ENCODE measurements around the gene SESTD1. TPM values are rescaled to one million over a fixed set of nuclear protein-coding genes. Genes with fewer than 3 reads are reported as not detected.

Gene SESTD1
- total RNA-seq, 1 donor from 2014 or later: 17.9 TPM

- no peak for DNase-seq (ENCODE audit: low read depth)
- Histone ChIP-seq H3K36me3 (ENCODE audit: control insufficient read depth, insufficient read depth, low read length) (no peaks in the 10 kb centered on the region), H3K27me3 (ENCODE audit: control insufficient read depth, insufficient read depth, low read length) (no peaks in the 10 kb centered on the region), H3K4me3 (ENCODE audit: low read depth, low read length) (no peak overlapping the region)
- TF ChIP-seq, protein P1, sequence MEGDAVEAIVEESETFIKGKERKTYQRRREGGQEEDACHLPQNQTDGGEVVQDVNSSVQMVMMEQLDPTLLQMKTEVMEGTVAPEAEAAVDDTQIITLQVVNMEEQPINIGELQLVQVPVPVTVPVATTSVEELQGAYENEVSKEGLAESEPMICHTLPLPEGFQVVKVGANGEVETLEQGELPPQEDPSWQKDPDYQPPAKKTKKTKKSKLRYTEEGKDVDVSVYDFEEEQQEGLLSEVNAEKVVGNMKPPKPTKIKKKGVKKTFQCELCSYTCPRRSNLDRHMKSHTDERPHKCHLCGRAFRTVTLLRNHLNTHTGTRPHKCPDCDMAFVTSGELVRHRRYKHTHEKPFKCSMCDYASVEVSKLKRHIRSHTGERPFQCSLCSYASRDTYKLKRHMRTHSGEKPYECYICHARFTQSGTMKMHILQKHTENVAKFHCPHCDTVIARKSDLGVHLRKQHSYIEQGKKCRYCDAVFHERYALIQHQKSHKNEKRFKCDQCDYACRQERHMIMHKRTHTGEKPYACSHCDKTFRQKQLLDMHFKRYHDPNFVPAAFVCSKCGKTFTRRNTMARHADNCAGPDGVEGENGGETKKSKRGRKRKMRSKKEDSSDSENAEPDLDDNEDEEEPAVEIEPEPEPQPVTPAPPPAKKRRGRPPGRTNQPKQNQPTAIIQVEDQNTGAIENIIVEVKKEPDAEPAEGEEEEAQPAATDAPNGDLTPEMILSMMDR (IDR thresholded peaks at IDR 0.05; ENCODE audit: insufficient read depth, low read length, poor library complexity, severe bottlenecking): no peak
Measured at GRCh38 chr2:179180242-179180641, 84.4 kb downstream of the SESTD1 start.

DNA sequence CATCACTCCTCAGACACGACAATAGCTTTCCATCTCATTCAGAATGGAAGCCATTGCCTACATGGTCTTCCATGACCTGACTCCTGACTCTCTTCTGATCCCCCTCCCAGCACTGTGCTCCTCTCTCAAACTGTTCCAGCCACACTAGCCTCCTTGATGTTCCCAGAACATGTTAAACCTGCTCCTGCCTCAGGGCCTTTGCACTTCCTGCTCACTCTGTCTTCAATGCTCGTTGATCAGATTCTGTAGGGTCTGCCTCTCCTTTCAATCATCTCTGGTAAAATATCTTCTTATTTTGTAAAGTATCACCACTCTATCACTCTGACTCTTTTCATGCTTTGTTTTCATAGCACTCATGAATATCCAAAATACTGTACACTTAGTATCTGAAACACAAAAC lies 84.9 kb downstream of the SESTD1 start:
- TF ChIP-seq, protein P1 (IDR thresholded peaks at IDR 0.05; ENCODE audit: insufficient read depth, low read length, poor library complexity, severe bottlenecking): no peak
- no peak for DNase-seq (ENCODE audit: low read depth)
- Histone ChIP-seq H3K36me3 (ENCODE audit: control insufficient read depth, insufficient read depth, low read length) (no peaks in the 10 kb centered on the region), H3K4me3 (ENCODE audit: low read depth, low read length) (no peak overlapping the region), H3K27me3 (ENCODE audit: control insufficient read depth, insufficient read depth, low read length) (no peaks in the 10 kb centered on the region)

GRCh38 chr2:179177694-179178093 lies 86.9 kb downstream of the SESTD1 start:
- H3K27me3 ChIP-seq (ENCODE audit: control insufficient read depth, insufficient read depth, low read length): no peaks in the 10 kb centered on the region
- H3K4me3 ChIP-seq (ENCODE audit: low read depth, low read length): no peak overlapping the region
- TF ChIP-seq, protein P1 (IDR thresholded peaks at IDR 0.05; ENCODE audit: insufficient read depth, low read length, poor library complexity, severe bottlenecking): no peak
- H3K36me3 ChIP-seq (ENCODE audit: control insufficient read depth, insufficient read depth, low read length): no peaks in the 10 kb centered on the region
- DNase-seq (ENCODE audit: low read depth): no peak

GRCh38 chr2:179174240-179174639 lies 90.4 kb downstream of the SESTD1 start:
- no peaks in the 10 kb centered on the region for H3K27me3 ChIP-seq (ENCODE audit: control insufficient read depth, insufficient read depth, low read length)
- TF ChIP-seq, protein P1 (IDR thresholded peaks at IDR 0.05; ENCODE audit: insufficient read depth, low read length, poor library complexity, severe bottlenecking): no peak
- DNase-seq (ENCODE audit: low read depth): no peak
- no peaks in the 10 kb centered on the region for H3K36me3 ChIP-seq (ENCODE audit: control insufficient read depth, insufficient read depth, low read length)
- H3K4me3 ChIP-seq (ENCODE audit: low read depth, low read length): no peak overlapping the region

- no peaks in the 10 kb centered on the region for H3K27me3 ChIP-seq (ENCODE audit: control insufficient read depth, insufficient read depth, low read length)
- TF ChIP-seq, protein P1 (IDR thresholded peaks at IDR 0.05; ENCODE audit: insufficient read depth, low read length, poor library complexity, severe bottlenecking): no peak
Measured at GRCh38 chr2:179172894-179173293, 91.7 kb downstream of the SESTD1 start.

DNA sequence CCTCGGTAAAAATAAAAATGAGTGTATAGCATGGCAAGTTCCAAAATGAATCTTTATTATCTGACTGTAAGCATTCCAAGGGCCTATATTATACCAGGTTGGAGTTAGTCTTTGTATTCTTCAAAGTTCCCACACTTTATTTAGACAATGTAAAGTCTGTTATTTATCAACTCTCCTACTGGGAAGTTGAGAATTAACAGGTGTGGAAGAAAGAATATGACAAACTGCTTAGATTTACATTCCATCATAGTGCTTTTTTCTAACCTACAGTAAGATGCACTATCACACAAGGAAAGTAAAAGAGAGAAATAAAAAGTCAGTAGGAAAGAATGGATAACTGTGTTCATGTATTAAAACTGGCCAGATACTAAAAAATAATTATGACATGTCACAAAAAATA lies 93.3 kb downstream of the SESTD1 start:
- Histone ChIP-seq H3K4me3 (ENCODE audit: low read depth, low read length) (no peak overlapping the region), H3K36me3 (ENCODE audit: control insufficient read depth, insufficient read depth, low read length) (no peaks in the 10 kb centered on the region), H3K27me3 (ENCODE audit: control insufficient read depth, insufficient read depth, low read length) (no peaks in the 10 kb centered on the region)
- DNase-seq (ENCODE audit: low read depth): no peak
- TF ChIP-seq, protein P1 (IDR thresholded peaks at IDR 0.05; ENCODE audit: insufficient read depth, low read length, poor library complexity, severe bottlenecking): no peak

More at GRCh38 chr2:179172894-179173293, 91.7 kb downstream of the SESTD1 start:
- Histone ChIP-seq H3K4me3 (ENCODE audit: low read depth, low read length) (no peak overlapping the region), H3K36me3 (ENCODE audit: control insufficient read depth, insufficient read depth, low read length) (no peaks in the 10 kb centered on the region)
- no peak for DNase-seq (ENCODE audit: low read depth)
